HG03103 (cell line): Measurements from ENCODE around the gene SMIM43.
"Not testable (repeated sequence)": the region's sequence is repeated elsewhere in the genome, so short reads cannot be mapped to it uniquely, and the experiment has no call there.

Experiments
- ATAC-seq: cut with Tn5 transposase; IDR thresholded peaks from one replicate; pipeline ENCODE4 v1.9.1; 2021; ENCODE audit warnings: low read depth; ENCODE audit not compliant: unreplicated experiment

The SMIM43 gene

GRCh38 chr4:121737846-121738554 is 27.0 kb downstream of the SMIM43 start:
- no peak for ATAC-seq

DNA sequence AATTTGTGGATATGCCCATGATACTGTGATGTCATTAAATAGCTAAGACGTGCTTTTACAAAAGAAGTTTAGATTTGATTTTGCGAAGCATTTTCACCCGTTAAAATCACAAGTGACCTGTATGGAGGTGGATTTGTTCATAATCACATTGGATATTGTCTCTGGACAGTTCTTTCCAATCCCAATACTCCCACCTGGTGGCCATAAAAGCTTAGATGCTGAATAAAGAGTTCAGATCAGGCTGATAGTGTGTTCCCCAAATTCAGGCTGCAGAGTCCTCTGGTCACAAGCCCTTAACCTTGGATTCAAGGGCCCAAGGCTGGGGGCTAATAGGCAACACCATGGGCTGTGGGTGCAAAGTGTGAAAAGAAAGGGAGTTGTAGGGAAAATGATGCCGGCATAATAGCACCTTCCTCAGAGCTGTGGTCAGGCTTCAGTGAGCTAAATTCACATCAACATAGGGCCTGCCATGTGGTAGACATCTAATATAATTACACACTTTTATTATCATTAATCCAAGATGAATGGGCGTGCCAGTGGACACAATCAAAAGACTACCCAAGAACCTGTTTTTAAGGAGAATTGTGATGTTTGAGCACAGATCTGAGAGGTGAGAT is 28.1 kb downstream of the SMIM43 start:
- ATAC-seq = peak; percentile 71

- no peak for ATAC-seq
Observed at GRCh38 chr4:121734571-121734970, 30.4 kb downstream of the SMIM43 start.

DNA sequence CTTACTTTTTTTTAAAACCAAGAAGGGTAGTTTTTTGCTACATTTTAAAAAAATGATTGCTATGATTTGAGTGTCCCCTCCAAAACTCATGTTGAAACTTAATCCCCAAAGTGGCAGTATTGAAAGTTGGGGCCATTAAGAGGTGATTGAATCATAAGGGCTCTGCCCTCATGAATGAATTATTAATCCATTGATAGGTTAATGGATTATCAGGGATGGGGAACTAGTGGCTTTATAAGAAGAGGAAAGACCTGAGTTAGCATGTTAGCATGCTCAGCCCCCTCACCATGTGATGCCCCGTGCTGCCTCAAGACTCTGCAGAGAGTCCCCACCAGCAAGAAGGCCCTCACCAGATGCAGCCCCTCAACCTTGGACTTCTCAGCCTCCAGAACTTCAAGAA is 31.0 kb downstream of the SMIM43 start:
- ATAC-seq = no peak

DNA sequence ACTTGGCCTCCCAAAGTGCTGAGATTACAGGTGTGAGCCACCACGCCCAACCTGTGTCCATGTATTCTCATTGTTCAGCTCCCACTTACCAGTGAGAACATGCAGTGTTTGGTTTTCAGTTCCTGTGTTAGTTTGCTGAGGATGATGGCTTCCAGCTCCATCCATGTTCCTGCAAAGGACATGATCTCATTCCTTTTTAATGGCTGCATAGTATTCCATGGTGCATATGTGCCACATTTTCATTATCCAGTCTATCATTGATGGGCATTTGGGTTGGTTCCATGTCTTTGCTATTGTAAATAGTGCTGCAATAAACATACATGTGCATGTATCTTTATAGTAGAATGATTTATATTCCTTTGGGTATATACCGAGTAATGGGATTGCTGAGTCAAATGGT is 35.2 kb downstream of the SMIM43 start:
- not testable (repeated sequence) for ATAC-seq

GRCh38 chr4:121728798-121729226 is 36.2 kb downstream of the SMIM43 start:
- no peak for ATAC-seq

- no peak for ATAC-seq
Observed at GRCh38 chr4:121728066-121728465, 36.9 kb downstream of the SMIM43 start.

DNA sequence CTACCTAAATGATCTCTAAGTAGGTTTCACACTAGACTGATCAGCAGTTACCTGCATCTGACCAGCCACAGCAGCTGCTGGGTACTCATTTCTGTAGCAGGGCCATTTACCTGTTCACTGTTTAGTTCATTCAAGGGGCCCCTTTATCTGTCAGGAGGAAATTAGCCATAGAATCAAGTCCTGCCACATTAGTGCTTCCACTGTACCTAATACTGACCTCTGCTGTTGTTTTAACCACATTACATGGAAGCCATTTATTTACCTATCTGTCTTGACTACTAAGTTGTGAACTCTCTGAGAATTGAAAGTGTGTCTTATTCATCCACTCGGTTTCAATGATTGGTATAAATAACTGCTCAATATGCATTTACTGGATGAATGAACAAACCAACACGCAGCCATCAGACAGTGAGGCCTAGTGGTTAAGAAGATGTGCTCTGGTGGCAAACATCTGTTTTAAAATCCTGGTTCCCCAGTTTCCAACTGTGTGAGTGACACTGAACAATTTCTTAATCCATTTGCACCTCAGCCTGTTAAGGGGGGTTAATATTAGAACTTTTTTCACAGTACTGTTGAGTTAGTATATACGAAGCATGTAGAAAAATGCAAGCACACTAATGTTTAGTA is 38.2 kb downstream of the SMIM43 start:
- peak; percentile 98 for ATAC-seq

GRCh38 chr4:121724671-121725070 is 40.3 kb downstream of the SMIM43 start:
- ATAC-seq = no peak

DNA sequence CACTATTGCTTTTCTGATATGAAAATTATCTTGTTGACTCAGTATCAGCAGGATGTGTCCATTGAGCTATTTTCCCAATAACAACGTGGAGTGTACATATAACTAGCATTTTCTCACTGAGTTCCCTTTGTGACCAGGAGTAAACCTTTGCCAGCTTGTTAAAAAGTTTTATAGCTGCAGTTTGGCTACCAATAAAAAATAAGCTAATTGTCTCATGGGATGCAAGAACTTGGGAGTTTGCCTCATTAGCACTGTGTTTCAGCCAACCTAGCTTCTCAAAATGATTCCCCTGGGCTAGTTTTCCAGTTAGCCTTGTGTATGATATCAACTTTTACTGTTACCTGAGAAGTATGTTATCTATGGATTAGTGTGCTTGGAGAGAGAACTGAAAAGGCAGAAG is 43.3 kb downstream of the SMIM43 start:
- no peak for ATAC-seq

- ATAC-seq = no peak
Observed at GRCh38 chr4:121720109-121720508, 44.9 kb downstream of the SMIM43 start.

DNA sequence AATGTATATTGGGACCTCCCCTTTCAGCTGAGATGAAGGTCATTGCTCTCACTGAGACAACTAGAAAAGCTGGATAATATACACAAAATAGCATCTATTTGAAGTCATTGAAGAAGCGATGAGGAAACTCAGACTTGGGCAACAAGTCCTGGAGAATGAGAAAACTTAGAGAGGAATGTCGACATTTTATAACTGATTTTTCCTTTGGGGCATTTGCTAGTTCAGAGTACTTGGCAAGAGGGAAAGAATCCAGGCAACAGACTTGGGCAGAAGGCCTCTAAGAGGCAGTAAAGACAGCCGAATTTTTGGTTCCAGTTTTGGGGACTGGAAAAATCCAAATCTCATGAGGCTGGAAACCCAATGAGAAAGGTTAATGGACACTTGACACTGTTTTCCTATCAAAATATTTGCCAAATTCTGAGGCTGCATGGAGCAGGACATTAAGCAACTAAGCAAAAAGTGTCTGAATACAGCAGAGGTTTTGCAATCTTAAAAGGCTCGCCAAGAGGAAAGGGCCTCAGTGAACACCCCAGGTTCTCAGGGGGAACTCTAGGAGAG is 47.2 kb downstream of the SMIM43 start:
- no peak for ATAC-seq

- ATAC-seq = no peak
Observed at GRCh38 chr4:121714548-121714947, 50.4 kb downstream of the SMIM43 start.

GRCh38 chr4:121712783-121713182 is 52.2 kb downstream of the SMIM43 start:
- no peak for ATAC-seq

DNA sequence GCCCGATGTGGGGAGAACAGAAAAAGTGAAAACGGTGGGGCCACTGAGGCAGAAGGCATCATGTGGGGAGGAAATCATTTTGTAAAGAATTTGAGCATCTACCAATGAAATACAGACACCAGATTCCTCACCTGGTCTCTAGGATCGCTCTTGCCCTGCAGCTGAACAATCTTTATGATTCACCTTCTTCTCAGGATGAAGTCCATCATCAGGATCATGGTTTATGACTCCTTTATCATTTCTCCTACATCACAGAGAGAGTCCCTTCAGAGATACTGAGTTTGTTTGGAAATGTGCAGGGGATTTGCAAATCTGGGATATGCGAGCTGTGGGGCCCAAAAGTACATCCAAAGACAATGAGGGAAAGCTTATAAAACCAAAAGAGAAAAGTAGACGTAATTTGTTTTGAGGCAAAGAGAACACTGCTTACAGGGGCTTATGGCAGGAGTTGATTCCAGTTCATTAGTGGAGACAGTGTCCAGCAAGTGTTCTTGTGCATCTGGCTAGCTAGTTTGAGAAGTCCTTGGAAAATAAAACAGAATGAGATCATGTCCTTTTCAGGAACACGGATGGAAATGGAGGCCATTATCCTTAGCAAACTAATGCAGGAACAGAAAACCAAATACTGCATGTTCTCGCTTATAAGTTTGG is 52.8 kb downstream of the SMIM43 start:
- no peak for ATAC-seq

GRCh38 chr4:121711263-121712000 is 53.5 kb downstream of the SMIM43 start:
- peak; percentile 85 for ATAC-seq

GRCh38 chr4:121709766-121710405 is 55.1 kb downstream of the SMIM43 start:
- ATAC-seq = no peak
